HG03520 (cell line): ENCODE data around the gene SYTL5.

Experiments
- ATAC-seq: cut with Tn5 transposase; IDR thresholded peaks from one replicate; pipeline ENCODE4 v1.9.1; 2021; ENCODE audit warnings: mild to moderate bottlenecking, moderate library complexity; ENCODE audit not compliant: unreplicated experiment

Gene SYTL5

DNA sequence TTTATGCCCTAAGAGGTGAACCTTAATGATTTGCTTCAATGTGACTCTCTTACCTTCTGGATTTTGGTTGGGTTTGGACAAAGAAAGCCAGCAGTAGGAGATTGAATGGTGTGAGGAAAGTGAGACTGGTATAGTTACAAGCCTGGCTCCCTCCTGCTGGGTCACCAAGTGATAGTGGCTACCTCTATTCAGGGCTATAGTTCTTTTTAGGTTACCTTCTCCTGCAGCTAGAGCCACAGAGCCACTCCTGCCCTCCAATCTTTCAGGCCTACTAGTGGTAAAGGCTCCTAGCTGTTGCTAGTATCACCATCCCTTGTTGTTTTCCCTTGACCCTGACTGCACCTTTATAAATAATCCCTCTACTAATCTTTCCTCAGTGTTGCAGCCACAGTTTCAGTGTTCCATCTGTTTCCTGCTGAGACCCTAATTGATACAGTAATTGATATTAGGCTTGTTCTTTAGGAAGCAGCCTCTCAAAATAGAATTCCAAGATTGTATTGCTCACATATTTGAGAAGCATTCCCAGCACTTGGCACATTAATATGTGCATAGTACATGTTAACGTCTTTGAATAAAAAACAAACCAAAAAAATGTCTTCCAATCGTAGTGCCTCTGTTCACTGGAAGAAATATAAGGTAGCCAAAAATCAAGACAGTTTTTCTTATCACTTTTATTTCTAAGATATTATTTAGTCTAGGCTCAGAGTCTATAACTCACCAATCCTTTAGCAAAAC lies 132.0 kb downstream of the SYTL5 start:
- no peak for ATAC-seq

GRCh38 chrX:38138900-38139299 lies 132.5 kb downstream of the SYTL5 start:
- no peak for ATAC-seq

DNA sequence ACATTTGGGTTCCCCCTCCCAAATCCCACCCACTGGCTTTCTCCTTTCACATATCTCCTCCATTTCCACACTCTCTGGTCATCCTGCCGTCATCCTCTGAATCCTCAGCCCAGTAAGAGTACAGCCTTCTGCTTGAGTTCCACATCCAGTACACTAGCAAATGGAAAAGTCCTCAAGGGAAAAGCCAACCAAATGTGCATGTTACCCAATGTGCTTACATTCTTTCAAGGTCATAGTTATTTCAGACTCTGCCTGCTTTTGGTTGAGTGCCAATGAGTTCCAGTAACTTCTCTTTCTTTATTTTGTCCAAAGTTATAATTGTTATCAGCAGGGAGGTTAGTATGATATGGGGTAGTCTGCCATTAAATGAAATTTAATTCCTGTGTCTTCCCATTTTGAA lies 136.3 kb downstream of the SYTL5 start:
- no peak for ATAC-seq

GRCh38 chrX:38149016-38149415 lies 142.7 kb downstream of the SYTL5 start:
- no peak for ATAC-seq

DNA sequence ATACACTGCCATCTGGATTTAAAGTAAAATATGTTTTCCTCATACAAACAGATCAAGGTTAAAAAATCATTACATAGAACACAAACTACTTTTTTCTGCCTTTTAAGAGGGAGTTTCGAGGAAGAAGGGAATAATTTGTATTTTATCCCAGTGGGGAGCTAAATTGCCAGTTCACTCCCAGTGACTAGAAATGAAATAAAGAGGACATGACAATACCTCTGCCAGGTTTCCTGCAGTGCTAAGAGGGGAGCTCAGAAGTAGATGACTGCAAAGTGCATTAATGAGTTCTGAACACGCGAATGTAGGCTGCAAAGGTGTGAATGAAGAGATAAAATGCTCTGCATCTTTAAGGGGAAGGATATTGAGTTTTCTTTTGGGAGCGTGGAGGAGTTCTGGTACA lies 144.6 kb downstream of the SYTL5 start:
- no peak for ATAC-seq

DNA sequence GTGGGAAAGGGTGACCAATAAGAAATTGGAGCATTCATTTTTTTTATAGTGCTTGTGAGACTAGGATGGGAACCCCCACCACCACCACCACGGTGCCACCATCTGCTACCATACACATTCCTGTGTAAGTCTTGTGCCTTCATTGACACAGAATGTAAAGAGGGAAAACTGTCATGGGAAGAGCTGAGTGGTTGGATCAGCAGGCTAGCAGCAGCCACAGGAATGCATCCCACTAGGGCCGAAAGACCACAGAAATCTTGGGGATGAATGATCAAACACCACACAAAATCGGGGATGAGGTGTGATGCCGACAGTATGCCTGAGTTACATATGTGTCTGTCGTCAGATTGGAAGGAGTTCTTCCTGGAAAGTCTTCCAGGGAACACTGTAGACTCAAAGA lies 145.1 kb downstream of the SYTL5 start:
- no peak for ATAC-seq

- ATAC-seq = no peak
Observed at GRCh38 chrX:38154340-38154739, 148.0 kb downstream of the SYTL5 start.

GRCh38 chrX:38154818-38155217 lies 148.5 kb downstream of the SYTL5 start:
- ATAC-seq = no peak

GRCh38 chrX:38156838-38157237 lies 150.5 kb downstream of the SYTL5 start:
- ATAC-seq = no peak

GRCh38 chrX:38163193-38163592 lies 156.8 kb downstream of the SYTL5 start:
- ATAC-seq = no peak

DNA sequence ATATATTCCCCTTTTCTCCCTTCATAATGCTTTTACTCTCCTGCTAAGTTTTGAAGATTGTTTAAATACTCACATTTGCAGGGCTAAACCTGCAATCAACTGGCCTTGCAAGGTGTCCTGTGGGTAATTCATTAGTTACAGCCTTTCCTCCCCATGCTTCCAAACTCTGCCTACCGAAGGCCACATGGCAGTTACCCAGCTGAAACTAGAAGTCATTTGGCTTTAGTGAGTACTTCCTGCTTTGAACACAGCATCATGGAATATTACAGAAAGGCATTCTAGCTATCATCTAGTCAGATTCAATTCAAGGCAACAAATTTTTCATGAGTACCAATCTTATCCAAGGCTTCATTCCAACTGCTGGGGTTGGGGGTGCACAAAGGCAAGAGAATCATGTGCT lies 158.7 kb downstream of the SYTL5 start:
- no peak for ATAC-seq

GRCh38 chrX:38166478-38167083 lies 160.2 kb downstream of the SYTL5 start:
- ATAC-seq = no peak

DNA sequence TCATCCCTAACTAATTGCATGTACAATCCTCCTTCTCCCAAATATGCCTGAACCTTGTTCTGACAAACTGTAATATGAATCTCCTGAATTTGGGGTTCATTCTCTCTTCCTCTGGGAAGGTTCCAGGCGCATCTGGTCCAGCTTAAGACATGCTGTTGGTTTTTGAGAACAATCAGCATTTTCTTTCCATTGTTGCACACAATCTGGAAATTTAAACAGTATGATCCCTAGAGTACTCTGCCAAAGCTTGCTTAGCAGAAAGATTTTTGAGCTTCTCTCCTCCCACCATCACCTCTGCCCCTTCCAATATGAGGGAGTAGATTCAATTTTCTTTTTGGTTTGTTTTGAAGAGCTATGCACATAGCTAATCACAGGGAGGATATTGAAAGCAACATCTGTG lies 164.2 kb downstream of the SYTL5 start:
- ATAC-seq = no peak

DNA sequence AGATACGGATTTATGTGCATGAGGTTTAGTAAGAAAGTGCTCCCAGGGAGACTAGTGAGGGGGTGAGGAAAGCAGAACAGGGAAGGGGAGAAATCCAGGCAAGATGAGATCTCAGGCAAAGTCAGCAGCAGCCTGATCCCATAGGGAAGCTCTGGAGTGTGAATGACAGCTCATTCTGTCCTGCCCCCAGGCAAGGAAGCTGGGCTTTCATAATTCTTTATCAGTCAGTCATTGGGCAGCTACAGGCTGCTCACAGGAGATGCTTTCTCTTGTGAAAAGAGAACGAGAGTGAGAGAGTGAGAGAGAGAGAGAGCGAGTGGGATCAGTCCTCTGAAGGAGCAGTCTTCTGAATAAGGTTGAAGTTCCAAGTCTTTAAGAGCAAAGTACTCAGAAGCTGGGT lies 166.2 kb downstream of the SYTL5 start:
- ATAC-seq = no peak

GRCh38 chrX:38175139-38175538 lies 168.8 kb downstream of the SYTL5 start:
- no peak for ATAC-seq

DNA sequence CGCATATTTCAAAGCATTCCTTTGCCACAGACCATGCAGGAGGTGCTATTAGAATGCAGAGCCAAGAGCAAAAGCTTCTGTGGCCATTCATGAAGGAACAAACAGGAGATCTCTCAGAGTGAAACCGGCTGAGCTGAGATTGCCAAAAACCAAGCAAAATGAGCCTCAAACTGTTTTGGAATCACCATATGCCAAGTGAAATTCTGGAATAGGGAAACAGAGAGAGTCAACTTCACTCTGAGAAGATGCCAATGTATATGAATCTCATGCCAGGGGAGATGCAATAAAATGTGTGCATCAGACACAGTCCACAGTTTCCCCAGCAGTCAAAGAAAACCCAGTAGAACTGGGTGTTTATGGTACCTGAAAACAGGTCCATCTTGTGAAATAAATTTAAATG lies 172.0 kb downstream of the SYTL5 start:
- ATAC-seq = no peak
